ENCODE results near the gene WSCD2.

The WSCD2 gene

DNA sequence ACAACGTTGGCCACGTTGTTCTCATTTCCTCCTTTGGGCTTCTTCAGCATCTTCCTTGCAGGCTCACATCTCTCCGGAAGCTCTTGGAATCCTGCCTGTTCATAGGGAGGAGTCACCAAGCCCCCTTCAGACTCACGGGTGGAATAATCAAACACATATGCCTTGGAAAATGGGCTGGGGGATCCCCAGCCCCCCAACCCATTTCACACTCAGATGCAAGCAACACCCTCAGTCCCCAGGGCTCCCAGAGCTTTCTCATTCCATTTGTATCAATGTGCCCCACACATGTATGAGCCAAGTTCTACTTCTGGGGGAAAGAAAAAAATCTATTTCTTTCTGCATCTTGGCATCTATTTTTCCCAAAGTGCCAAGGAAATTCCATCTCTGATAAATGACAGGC lies 33.1 kb downstream of the WSCD2 start:
- DNase-seq (ENCODE audit: low read depth in 3 of 3): no peak

DNA sequence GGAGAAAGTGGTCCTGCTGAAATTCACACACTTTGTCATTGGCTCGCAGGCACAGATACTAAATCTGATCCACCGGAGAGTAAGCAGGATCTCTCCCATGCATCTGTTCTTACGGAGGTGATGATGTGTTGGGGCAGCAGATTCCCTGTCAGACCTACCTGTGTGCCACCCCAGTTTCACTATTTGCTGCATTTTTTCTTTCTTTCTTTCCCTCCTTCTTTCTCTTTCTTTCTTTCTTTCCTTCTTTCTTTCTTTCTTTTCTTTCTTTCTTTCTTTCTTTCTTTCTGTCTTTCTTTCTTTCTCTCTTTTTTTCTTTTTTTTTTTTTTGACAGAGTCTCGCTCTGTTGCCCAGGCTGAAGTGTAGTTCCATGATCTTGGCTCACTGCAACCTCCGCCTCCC lies 37.4 kb downstream of the WSCD2 start:
- DNase-seq (ENCODE audit: low read depth in 3 of 3): no peak

DNA sequence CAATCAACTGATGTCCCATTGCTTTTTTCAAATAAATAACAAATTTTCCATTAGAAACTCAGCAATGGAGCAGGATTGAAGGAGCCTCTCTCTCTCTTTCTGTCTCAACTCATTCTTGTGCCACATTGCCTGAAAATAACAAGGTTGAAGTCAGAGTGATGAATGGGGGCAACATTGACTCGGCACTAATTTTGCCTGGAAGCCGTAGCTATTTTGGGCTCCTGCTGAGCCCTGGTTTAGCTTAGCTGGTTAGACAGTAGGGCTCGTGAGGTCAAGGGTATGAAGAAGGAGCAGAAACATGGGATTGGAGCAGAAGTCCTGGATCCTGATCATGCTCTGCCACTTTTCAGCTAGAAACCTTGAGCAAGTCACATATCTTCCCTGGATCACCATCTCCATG lies 38.9 kb downstream of the WSCD2 start:
- DNase-seq (ENCODE audit: low read depth in 3 of 3): no peak

DNA sequence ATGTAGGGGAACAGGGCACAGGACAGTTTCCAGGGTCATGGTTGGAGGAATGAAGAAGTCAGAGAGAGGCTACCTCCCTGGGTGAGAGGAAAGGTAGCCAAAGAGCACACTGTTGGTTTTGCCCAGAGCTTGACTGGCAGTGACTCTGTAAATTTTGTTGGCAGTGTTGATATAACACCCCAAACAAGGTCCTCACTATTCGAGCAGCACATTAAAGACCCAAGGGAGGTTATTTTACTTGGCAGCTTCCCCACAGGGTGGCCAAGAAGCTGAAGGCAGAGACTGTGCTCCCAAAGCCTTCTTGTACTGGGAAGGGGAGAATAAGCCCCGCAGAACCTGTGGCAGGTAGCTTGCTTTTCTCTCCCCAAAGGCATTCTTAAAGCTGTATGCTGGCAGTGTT lies 40.6 kb downstream of the WSCD2 start:
- no peak for DNase-seq (ENCODE audit: low read depth in 3 of 3)

DNA sequence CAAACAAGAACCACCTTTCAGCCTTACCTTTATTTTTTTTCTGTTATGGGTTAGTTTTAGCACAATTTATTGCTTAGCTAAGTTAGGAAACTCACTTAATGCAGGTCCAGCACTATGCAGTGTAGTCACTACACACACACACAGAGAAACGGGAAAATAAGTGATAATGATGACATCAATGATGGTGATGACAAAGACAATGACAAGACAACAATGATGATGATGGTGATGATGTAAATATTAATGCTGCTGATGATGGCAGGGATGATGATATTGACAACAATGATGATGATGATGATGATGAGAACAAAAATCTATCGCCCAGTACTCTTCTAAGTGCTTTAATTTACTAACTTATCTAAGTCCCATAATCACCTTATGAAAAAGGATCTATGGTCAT lies 41.1 kb downstream of the WSCD2 start:
- no peak for DNase-seq (ENCODE audit: low read depth in 3 of 3)

GRCh38 chr12:108172033-108172432 lies 42.9 kb downstream of the WSCD2 start:
- DNase-seq (ENCODE audit: low read depth in 3 of 3): no peak

GRCh38 chr12:108173160-108173559 lies 44.1 kb downstream of the WSCD2 start:
- no peak for DNase-seq (ENCODE audit: low read depth in 3 of 3)

DNA sequence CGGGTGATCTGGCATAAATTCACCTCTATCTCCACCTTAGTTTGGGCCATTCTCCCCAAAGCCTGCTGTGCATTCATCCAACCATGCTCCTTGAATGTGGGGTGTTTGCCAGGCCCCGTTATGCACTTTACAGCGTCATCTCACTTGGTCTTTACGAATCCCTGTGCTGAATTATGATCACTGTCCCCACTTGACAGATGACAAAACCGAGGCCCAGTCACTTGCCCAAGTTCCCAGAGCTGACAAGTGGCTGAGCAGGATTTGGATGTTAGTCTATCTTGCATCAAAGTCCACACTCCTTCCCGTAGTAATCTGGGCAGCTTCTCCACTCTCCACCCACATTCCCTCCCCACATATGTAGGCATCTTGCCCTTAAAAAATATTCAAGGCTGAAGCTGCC lies 44.8 kb downstream of the WSCD2 start:
- no peak for DNase-seq (ENCODE audit: low read depth in 3 of 3)

DNA sequence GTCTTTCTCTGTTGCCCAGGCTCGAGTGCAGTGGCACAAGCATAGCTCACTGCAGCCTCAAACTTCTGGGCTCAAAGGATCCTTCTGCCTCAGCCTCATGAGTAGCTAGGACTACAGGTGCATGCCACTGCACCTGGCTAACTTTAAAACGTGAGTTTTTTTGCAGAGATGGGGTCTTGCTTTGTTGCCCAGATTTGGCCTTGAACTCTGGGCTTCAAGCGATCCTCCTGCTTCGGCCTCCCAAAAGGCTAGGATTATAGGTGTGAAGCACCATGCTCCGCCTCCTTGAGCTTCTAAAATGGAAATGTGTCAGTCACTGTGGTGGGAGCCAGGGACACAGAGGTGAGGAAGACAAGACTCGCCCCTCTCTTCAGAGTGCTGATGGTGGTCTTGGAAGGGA lies 45.6 kb downstream of the WSCD2 start:
- no peak for DNase-seq (ENCODE audit: low read depth in 3 of 3)

- DNase-seq (ENCODE audit: low read depth in 3 of 3): no peak
Observed at GRCh38 chr12:108175310-108175709, 46.2 kb downstream of the WSCD2 start.

GRCh38 chr12:108176292-108176691 lies 47.2 kb downstream of the WSCD2 start:
- DNase-seq (ENCODE audit: low read depth in 3 of 3): no peak

GRCh38 chr12:108177131-108177530 lies 48.0 kb downstream of the WSCD2 start:
- DNase-seq (ENCODE audit: low read depth in 3 of 3): no peak

- no peak for DNase-seq (ENCODE audit: low read depth in 3 of 3)
Observed at GRCh38 chr12:108179305-108179704, 50.2 kb downstream of the WSCD2 start.

DNA sequence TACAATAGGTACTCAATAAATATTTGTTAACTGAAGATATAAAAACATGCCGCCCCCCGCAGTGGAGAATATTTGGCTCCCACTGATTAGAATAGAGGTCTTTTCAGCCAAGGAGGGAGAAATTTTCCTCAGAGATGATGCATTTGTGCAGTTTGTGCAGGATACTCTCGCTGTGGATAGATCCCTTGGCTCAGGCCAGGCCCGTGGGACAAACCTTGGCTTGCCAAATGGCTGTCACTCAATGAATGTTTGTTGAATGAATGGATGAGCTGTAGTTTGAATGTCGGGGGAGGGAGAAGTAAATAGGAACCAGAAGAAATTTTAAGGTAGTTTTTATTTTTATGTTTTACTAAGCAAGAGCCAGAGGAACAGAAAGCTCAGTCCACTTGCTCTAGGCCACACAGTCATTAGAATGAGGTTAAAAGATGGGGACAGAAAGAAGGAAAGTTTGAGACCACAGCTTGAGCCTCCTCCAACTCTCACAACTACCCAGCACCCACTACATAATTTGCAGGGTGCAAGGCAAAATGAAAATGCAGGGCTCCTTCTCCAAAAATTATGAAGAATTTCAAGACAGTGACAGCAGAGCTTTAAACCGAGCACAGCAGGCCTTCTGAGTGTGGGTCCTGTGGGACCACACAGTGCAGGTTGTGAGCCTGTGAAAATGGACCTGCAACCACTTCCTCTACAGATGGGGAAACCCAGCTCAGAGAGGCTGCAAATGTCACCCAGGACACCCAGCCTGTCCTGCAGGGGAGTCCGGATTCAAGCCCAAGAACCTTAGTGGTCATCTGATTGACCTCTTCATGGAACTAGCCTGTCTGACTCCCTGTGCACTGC lies 51.4 kb downstream of the WSCD2 start:
- DNase-seq (ENCODE audit: low read depth in 3 of 3): no peak

- no peak for DNase-seq (ENCODE audit: low read depth in 3 of 3)
Observed at GRCh38 chr12:108181095-108181454, 52.0 kb downstream of the WSCD2 start.

GRCh38 chr12:108182096-108182495 lies 53.0 kb downstream of the WSCD2 start:
- DNase-seq (ENCODE audit: low read depth in 3 of 3): no peak

DNA sequence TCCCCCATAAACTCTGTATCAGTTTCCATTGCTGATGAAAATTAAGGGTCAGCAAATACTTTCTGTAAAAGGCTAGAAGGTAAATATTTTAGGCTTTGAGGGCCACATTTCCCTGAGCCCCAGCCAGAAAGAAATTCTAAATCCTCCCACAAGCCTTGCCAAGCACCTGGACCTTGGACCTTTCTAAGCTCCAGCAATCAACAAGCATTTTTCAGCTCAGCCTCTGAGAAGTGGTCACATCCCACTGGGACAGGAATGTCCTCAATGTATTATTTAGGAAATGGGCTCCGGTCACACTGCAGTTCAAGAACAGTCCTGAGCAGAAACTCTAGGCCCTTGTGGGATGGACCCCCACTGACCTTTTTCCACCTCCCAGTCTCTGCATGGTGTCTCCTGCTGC lies 55.9 kb downstream of the WSCD2 start:
- no peak for DNase-seq (ENCODE audit: low read depth in 3 of 3)

DNA sequence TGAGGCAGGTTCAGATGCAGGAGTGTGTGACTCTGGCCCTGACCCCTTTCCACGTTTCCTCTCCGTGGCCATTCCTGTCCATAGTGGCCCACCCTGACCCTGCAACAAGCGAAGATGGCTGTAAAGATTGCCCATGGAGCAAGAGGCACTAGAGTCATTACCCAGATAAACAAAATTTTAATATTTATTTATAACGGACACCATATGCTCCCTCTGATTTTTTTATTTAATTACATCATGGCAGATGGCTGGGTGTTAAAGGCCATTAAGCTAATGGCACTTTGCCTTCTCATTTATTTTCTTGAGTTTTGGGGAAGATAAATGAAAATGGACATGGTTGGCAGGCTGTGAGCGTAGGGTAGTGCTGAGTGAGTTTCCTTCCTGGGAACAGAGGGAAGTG lies 58.7 kb downstream of the WSCD2 start:
- DNase-seq (ENCODE audit: low read depth in 3 of 3): no peak

DNA sequence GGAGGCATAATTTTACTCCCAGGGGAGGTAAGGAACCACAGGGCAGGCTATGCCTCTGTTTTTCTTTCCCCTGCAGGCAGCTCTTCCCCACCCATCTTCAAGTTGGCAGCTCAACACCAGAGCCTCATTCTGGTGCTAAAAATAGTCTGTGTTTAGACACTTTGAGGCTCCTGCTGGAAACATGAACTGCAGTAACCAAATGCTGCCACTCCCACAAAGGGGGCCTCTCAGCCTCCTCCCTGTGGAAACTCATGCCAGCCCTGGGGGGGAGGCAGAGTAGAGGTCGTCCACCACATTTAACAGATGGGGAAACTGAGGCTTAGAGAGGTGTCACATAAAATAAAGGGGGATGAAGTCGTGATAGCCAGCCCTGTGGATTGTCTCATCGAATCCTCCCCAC lies 61.4 kb downstream of the WSCD2 start:
- DNase-seq (ENCODE audit: low read depth in 3 of 3): no peak

DNA sequence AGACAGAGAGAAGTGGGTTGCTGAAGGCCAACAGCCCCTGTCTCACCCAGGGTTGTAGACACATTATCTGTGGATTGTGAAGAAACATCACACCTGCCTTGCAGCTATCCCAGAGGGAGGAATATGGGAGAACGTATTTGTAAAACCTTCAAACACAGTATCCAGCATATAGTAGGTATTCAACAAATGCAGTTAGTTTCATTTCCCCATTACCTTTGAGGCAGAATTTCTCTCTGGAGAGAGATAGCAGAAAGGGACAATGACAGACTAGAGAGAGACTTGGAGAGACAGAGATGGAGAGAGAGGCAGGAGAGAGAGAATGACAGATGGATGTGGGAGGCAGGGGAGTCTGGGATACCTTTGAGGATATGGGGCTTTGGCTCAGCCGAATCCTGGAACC lies 62.0 kb downstream of the WSCD2 start:
- no peak for DNase-seq (ENCODE audit: low read depth in 3 of 3)

DNA sequence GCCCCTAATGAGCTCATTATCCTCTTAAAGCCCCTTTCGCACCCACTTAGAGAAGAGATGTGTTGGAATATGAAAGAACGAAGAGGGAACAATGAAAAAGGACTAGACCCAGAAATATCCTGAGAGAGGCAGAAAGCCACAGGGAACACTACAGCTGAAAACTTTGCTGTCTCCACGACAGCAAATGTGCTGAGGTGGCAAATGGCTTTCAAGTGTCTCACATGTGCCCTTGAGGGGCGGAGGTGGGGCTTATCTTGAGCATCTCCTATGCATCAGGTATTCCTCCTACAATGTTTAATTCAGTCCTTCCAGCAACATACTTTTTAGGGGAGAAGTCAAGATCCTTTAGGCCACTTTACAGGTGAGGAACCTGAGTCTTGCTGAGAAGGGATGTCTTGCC lies 62.9 kb downstream of the WSCD2 start:
- no peak for DNase-seq (ENCODE audit: low read depth in 3 of 3)

- DNase-seq (ENCODE audit: low read depth in 3 of 3): no peak
Observed at GRCh38 chr12:108193493-108193892, 64.4 kb downstream of the WSCD2 start.

GRCh38 chr12:108193917-108194316 lies 64.8 kb downstream of the WSCD2 start:
- no peak for DNase-seq (ENCODE audit: low read depth in 3 of 3)

GRCh38 chr12:108194585-108194984 lies 65.5 kb downstream of the WSCD2 start:
- no peak for DNase-seq (ENCODE audit: low read depth in 3 of 3)

Data from stimulated activated CD4-positive, alpha-beta T cell treated with anti-CD3 and anti-CD28 coated beads, TNF-alpha, amount 100 ng/mL, for 24 hours (primary cell).